IMR-90 (cell line): ENCODE results near the gene FADS2.

Source experiments
- BHLHE40 ChIP-seq: fragments of 150-350 bp; IDR thresholded peaks from 2 replicates; pipeline ENCODE4 v1.6.1; 2016; ENCODE audit warnings: mild to moderate bottlenecking, low read depth, low read length
- CEBPB ChIP-seq: IDR thresholded peaks from 2 replicates; pipeline ENCODE4 v1.6.1; 2012; ENCODE audit warnings: low read depth, low read length, improper control_type of control experiment
- CHD1 ChIP-seq: IDR thresholded peaks from 2 replicates; pipeline ENCODE4 v1.6.1; 2012; ENCODE audit warnings: low read depth, low read length, improper control_type of control experiment
- CTCF ChIP-seq: conservative IDR thresholded peaks from 2 replicates; pipeline ENCODE4 v1.5.1; 2012; ENCODE audit warnings: mild to moderate bottlenecking, low read depth, low read length, improper control_type of control experiment
- ELK1 ChIP-seq: fragments of 150-350 bp; IDR thresholded peaks from 2 replicates; pipeline ENCODE4 v1.6.1; 2016; ENCODE audit warnings: low read depth, mild to moderate bottlenecking, low read length, moderate library complexity, borderline replicate concordance
- FOS ChIP-seq: fragments of 150-350 bp; IDR thresholded peaks from 2 replicates; pipeline ENCODE4 v1.6.1; 2016; ENCODE audit warnings: low read depth, low read length
- MAFK ChIP-seq: IDR thresholded peaks from 2 replicates; pipeline ENCODE4 v1.6.1; 2012; ENCODE audit warnings: low read depth, low read length, improper control_type of control experiment
- NFE2L2 ChIP-seq: fragments of 150-350 bp; IDR thresholded peaks from 2 replicates; pipeline ENCODE4 v1.6.1; 2016; ENCODE audit warnings: low read depth, mild to moderate bottlenecking, low read length
- POLR2A ChIP-seq: IDR thresholded peaks from 2 replicates; pipeline ENCODE4 v1.6.1; 2012; ENCODE audit warnings: mild to moderate bottlenecking, low read depth, low read length
- RAD21 ChIP-seq: IDR thresholded peaks from 2 replicates; pipeline ENCODE4 v1.6.1; 2012; ENCODE audit warnings: low read length, improper control_type of control experiment
- RCOR1 ChIP-seq: IDR thresholded peaks from 2 replicates; pipeline ENCODE4 v1.6.1; 2012; ENCODE audit warnings: mild to moderate bottlenecking, low read length, improper control_type of control experiment; ENCODE audit not compliant: insufficient replicate concordance
- RFX5 ChIP-seq: IDR thresholded peaks from 2 replicates; pipeline ENCODE4 v1.8.0; 2012; ENCODE audit warnings: low read depth, mild to moderate bottlenecking, low read length, moderate library complexity
- SMC3 ChIP-seq: fragments of 150-350 bp; IDR thresholded peaks from 2 replicates; pipeline ENCODE4 v1.6.1; 2016; ENCODE audit warnings: low read depth, mild to moderate bottlenecking, antibody characterized with exemption, low read length, moderate library complexity
- USF2 ChIP-seq: fragments of 150-350 bp; IDR thresholded peaks from 2 replicates; pipeline ENCODE4 v1.6.1; 2017; ENCODE audit warnings: mild to moderate bottlenecking, antibody characterized with exemption, low read length, low read depth

GRCh38 chr11:61778357-61778886 lies 49.7 kb upstream of the FADS2 start:
- TF ChIP-seq CTCF = no peak
- no peak for TF ChIP-seq POLR2A
- TF ChIP-seq BHLHE40 = no peak
- no peak for TF ChIP-seq ELK1
- TF ChIP-seq RAD21 = no peak
- no peak for TF ChIP-seq NFE2L2
- TF ChIP-seq CEBPB = no peak
- no peak for TF ChIP-seq FOS
- no peak for TF ChIP-seq USF2
- no peak for TF ChIP-seq MAFK
- TF ChIP-seq RFX5 = no peak
- TF ChIP-seq RCOR1 = no peak
- TF ChIP-seq CHD1 = no peak
- no peak for TF ChIP-seq SMC3
